ENCODE data around the gene TRPM2. TPM values are rescaled to one million over a fixed set of nuclear protein-coding genes. Genes with fewer than 3 reads are reported as not detected.

TRPM2 gene
- total RNA-seq, 1 experiment from 2014 or later = 28.1 TPM

DNA sequence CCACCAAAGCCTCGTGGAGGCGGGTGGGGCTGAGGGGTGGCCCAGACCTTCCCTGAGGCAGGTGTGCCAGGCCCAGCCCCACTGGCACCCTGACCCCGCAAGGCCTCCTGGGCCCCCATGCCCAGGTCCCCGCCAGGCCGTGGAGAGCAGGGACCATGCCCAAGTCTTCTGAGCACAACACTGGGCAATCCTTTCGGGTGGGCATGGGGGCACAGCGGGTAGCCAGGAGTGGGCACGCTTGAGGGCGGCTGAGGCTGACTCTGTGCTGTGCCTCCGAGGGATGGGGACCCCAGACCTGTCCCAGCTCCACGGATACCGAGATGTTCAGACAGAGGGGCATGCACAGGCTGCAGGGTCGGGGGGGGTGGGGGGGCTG lies 27.2 kb upstream of the TRPM2 start:
- Histone ChIP-seq H3K4me2 (ENCODE audit: low read length) (no peak overlapping the region), H3K4me1 (ENCODE audit: control insufficient read depth in 1 of 2, insufficient read depth in 2 of 2, low read length in 2 of 2) (no peaks in the 10 kb centered on the region), H3K9me3 (ENCODE audit: control insufficient read depth in 1 of 2, insufficient read depth in 1 of 2, low read depth in 1 of 2, low read length in 2 of 2) (no peaks in the 10 kb centered on the region), H3K36me3 (ENCODE audit: control insufficient read depth in 1 of 2, insufficient read depth in 2 of 2, low read length in 2 of 2) (no peaks in the 10 kb centered on the region; a peak in 1 of 4 replicates), H3K27ac (ENCODE audit: low read depth, low read length) (no peak overlapping the region), H3K4me3 (replicated peaks in 1 of 2; ENCODE audit: low read depth in 1 of 2, low read length in 2 of 2) (no peak overlapping the region), H3K79me2 (ENCODE audit: insufficient read depth, low read length) (no peaks in the 10 kb centered on the region), H3K9ac (ENCODE audit: low read length) (no peak overlapping the region), H2AFZ (ENCODE audit: low read depth, low read length, poor library complexity, severe bottlenecking) (no peak overlapping the region), H4K20me1 (ENCODE audit: insufficient read depth) (no peaks in the 10 kb centered on the region), H3K9me2 (ENCODE audit: insufficient read depth) (no peaks in the 10 kb centered on the region), H3K27me3 (ENCODE audit: insufficient read depth, low read length) (no peaks in the 10 kb centered on the region)
- TF ChIP-seq EZH2 (IDR thresholded peaks at IDR 0.05) (no peak), FOSL1 (IDR thresholded peaks at IDR 0.05; ENCODE audit: low read depth) (no peak), SP1 (IDR thresholded peaks at IDR 0.05; ENCODE audit: low read depth) (no peak), CBX3 (IDR thresholded peaks at IDR 0.05; ENCODE audit: low read depth) (no peak), SIN3A (IDR thresholded peaks at IDR 0.05; ENCODE audit: low read depth) (no peak)
- TF ChIP-seq, protein P1, sequence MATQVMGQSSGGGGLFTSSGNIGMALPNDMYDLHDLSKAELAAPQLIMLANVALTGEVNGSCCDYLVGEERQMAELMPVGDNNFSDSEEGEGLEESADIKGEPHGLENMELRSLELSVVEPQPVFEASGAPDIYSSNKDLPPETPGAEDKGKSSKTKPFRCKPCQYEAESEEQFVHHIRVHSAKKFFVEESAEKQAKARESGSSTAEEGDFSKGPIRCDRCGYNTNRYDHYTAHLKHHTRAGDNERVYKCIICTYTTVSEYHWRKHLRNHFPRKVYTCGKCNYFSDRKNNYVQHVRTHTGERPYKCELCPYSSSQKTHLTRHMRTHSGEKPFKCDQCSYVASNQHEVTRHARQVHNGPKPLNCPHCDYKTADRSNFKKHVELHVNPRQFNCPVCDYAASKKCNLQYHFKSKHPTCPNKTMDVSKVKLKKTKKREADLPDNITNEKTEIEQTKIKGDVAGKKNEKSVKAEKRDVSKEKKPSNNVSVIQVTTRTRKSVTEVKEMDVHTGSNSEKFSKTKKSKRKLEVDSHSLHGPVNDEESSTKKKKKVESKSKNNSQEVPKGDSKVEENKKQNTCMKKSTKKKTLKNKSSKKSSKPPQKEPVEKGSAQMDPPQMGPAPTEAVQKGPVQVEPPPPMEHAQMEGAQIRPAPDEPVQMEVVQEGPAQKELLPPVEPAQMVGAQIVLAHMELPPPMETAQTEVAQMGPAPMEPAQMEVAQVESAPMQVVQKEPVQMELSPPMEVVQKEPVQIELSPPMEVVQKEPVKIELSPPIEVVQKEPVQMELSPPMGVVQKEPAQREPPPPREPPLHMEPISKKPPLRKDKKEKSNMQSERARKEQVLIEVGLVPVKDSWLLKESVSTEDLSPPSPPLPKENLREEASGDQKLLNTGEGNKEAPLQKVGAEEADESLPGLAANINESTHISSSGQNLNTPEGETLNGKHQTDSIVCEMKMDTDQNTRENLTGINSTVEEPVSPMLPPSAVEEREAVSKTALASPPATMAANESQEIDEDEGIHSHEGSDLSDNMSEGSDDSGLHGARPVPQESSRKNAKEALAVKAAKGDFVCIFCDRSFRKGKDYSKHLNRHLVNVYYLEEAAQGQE (IDR thresholded peaks at IDR 0.05; ENCODE audit: low read depth) = no peak
- DNase-seq (ENCODE audit: low read depth, low spot score) (no peak), ATAC-seq (no peak)
- intact Hi-C loops (cut with micrococcal nuclease) = no loop called here
- no TSS peak for BruUV-seq (replicated peaks)
- CTCF ChIA-PET = no interaction called here
- RAD21 ChIA-PET (ENCODE audit: low non-redundant PET in 1 of 2, low total read pairs in 2 of 2, uncharacterized antibody in 2 of 2, unreplicated experiment in 2 of 2) = no interaction called here
- POLR2A ChIA-PET = no interaction called here
